COR-L47 (cell line): ENCODE data around the gene IGFL4.
A peak's percentile ranks its signal among the peaks of the same experiment; 100 is the strongest.

ENCODE experiments used
- DNase-seq: peaks from one replicate; lab custom pipeline; 2025; lab: John Stamatoyannopoulos, UW

Gene IGFL4

DNA sequence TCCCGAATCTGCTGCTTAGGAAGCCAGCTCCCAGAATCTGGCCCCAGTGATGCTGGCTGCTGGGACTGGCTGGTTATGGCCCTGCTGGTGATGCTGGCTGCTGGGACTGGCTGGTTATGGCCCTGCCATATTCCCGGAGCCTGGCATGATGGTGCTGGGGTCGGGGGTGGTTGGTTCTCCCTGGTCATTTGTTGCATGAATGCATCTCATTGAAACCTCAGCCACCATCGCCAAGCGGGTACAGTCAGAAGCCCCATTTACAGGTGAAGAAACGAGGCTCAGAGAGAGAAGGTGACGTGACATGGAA lies 20.0 kb downstream of the IGFL4 start:
- no peak for DNase-seq

DNA sequence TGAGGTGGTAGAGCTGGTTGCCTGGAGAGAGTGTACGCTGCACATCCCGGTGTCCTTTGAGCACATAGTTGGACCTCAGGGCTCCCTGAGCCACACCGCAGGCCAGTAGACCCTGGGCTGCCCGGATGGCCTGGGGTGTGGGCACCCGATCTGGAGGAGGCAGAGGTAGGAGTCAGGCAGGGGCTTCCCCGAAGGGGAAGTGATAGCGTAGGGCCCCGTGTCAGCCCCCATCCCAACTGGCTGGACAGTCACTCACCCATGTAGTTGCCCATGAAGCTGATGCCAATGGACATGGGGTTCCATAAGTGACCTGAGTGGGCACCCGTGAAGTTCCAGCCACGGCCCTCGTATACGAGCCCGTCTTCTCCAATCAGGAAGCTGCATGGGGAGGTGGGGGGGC lies 21.5 kb downstream of the IGFL4 start:
- DNase-seq: no peak

DNA sequence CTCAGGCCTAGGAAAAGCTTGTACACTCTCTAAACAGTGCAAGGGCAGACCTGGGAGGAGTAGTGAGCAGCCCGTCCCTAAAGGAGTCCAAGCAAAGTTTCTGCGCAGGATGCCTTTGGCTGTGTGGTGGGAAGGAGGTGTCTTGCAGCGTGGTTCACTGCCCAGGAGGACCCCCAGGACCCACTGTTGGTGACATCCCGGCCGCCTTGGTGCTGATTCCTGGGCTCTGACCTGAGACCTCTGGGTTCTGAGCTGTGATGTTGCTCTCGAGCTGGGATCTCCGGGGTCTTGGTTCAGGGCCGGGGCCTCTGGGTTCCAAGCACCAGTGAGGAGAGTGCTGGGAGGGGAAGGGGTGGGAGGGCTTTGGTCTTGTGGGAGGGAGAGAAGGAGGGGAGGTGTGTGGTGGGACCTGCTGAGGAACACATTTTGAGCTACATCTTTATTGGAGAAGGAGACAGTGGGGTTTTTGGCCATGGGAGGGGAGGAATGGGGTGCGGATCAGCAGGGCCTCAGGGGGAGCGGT lies 22.0 kb downstream of the IGFL4 start:
- no peak for DNase-seq

DNA sequence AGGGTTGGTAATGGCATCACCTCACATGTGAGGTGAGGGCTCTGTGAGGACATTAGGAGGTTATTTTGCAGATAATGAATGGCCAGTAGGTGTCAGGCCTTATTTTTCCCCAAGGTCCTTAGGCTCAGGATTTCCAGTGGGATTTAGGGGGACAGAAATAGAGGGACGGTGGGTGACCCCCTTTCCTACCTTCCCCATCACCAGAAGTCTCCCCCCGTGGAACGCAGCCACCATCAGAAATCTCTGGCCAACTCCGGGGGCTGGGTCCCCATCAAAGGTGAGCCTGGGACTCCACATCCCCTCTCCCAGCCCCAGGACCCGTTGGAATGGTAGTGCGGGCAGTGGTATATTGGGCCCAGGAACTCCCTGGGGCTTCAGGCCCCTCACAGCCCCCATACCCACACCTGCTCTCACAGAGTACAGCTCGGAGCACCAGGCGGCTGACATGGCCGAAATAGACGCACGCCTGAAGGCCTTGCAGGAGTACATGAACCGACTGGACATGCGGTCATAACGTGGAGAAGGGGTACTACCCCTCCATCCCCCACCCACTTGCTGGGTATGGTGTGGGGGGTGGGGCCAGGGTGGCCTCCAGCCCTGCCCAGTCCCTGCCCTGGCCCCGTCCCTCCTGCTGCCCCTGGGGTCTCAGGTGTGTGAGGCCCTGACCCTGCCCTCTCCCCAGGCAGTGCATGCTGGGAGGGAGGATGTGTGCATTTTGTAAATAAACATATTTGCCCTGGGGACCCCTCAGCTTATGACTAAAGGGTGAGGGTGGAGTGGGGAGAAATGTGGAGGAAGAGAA lies 22.7 kb downstream of the IGFL4 start:
- no peak for DNase-seq

DNA sequence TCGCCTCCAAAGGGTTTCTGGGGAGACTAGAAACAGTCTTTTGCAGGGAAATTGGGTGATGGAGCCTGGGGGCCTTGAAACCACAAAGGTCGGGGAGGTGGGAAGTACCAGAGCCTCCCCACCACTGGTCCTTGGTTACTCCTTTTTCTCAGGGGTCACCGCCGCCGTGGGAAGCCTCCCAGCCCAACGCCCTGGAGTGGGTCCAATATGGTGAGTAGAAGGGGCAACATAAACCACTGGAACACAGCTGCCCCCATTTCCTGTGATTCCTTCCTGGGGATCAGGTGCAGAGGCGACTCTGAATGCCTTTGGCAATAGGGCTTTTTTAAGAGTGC lies 23.7 kb downstream of the IGFL4 start:
- DNase-seq: no peak

DNA sequence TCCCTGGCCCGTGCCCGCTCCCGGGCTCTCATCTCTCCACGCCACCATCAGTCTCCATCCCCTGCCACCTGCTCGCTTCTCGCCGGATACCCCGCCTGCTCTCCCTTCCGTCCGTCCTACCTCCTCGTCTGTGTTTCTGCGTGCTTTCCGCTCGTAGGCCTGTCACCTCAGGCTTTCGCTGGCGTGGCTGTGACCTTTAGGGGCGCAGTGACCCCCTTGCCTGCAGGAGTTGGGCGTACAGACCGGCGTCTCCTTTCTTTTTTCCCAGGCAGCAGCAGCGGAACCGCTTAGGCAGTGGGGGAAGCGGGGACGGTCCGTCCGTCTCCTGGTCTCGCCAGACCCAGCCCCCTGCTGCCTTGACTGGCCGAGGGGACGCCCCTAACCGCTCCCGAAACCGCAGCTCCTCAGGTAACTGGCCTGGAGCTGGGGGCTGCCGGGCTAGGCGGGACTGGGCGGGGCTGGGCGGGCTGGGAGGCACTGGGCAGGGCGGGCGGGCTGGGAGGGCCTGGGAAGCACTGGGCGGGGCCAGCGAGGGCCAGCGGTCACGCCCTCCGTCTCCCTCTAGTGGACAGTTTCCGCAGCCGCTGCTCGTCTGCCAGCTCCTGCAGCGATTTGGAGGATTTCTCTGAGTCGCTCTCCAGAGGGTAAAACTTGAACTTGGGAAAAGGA lies 24.2 kb downstream of the IGFL4 start:
- peak; percentile 69 for DNase-seq

DNA sequence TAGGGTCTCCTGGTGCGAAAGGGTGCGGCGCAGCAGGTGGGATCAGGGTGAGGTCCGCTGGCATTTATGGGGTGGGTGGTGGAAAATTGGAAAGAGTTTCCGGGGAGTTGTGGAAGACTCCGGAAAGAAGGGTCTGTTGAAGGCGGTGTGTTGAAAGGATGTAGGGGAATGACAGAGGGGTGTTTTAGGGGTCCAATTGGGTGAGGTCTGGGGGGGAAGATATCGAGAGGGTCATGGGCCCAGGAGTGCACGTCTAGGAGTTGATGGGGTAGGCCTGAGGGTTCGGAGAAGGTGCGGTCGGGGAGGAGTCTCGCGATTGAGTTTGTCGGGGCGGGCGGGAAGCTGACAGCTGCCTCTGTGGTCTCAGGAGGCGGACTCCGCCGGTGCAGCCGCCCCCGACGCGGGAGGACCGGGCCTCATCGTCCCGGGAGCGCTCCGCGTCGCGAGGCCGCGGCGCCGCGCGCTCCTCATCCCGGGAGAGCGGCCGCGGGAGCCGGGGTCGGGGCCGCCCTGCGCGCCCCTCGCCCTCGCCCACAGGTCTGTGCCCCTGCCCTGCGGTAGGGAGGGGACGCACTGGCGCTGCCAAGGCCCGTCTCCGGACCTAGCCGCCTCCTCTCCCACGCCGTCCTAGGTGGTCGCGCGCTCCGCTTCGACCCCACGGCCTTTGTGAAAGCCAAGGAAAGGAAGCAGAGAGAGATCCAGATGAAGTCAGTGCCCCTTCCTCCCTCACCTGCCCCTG lies 24.9 kb downstream of the IGFL4 start:
- DNase-seq: peak; percentile 6

DNA sequence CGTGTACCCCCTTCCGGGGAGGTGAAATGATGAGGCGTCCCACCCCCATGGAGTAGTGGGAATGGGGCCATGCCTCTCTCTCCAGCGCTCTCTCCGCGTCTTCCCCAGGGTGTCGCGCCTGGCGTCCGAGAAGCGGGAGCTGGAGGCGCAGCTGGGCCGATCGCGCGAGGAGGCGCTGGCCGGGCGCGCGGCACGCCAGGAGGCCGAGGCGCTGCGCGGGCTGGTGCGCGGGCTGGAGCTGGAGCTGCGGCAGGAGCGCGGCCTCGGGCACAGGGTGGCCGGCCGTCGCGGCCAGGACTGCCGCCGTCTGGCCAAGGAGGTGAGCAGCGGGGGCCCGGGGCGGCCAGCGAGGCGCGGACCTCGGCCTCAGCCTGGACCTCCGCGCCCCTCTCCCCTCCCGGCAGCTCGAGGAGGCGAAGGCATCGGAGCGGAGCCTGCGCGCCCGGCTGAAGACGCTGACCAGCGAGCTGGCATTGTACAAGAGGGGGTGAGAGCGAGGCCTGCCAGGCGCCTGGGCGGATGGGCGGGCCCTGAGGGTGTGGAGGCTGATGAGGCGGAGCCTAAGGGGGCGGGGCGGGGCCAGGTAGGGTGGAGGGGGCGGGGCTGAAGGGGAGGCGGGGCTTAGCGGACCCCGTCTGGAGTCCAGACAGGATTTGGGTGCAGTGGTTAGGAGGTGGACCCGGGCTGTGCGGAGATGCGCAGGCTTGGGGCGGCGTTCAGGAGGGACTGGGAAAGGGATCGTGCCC lies 25.7 kb downstream of the IGFL4 start:
- DNase-seq: peak; percentile 87

DNA sequence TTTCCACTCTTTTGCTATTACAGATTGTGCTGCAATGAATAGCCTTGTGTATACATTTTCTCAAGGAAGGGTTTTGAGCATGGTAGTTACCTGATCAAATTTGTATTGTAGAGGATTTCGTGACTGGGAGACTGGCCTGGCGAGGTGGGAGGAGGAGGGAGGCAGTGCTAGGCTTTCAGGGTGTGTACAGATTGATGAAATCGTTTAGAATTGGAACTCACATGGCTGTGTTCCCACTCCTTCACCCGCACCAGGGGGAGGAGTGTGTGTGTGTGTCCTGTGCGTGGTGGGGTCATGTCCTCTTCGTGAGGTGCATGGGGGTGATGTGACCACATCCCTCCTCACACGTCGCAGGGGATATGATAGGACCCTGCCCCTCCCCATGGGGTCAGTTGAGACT lies 26.3 kb downstream of the IGFL4 start:
- DNase-seq: no peak

DNA sequence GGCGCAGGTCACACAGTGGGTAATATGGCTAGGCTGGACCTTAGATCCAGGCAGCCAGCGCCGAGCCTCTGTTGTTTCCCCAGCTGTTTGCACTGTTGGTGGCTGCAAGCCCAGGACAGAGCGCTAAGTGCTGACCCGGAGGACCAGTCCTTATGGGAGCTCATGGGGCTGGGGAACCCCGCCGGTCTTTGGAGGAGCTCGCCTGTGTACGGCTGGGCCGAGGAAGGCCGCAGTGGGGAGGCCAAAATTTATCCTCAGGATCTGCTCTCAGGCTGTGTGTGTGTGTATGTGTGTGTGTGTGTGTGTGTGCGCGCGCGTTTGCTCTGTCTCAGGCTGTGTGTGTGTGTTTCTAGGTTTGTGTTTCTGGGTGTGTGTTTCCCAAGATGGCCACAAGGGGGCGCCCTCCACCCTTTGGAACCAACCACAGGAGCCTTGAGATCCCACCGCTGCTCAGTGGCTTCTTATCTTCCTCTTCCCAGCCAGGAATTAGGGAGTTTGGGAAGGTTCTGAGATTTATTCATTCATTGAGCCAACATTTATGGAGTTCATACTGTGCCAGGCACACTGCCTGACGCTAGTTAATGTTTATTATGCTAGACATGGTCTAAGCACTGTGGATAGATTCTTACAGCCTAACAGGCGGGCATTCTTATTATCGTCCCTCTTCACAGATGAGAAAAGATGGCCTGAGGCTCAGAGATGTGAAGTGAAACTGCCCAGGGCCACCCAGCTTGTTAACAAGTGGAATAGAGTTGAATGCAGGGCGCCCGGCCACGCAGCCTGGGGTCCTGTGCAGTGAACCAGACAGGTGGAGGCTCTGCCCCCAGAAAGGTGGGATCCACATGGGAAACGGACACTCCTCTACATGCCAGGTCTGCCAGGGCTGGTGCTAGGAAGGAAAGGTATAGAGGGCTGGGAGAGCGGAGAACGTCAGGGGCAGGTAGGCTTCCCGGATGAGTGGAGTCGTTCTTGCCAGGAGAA lies 31.0 kb downstream of the IGFL4 start:
- peak; percentile 12 for DNase-seq

DNA sequence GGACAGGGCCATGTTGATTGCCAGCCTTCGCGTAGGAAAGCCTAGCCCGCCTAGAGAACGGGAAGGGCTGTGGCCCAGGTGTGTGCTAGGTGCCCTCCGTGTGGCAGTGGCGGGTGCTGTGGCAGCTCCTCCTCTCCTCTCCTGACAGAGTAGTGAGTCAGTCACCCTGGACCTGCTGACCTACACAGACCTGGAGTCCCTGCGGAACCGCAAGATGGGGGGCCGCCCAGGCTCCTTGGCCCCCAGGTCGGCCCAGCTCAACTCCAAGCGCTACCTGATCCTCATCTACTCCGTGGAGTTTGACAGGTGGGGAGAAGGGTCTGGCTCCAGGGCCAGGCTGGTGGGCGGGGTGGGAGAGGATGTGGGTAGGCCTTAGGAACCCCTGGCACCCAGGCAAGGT lies 34.4 kb downstream of the IGFL4 start:
- DNase-seq: no peak

DNA sequence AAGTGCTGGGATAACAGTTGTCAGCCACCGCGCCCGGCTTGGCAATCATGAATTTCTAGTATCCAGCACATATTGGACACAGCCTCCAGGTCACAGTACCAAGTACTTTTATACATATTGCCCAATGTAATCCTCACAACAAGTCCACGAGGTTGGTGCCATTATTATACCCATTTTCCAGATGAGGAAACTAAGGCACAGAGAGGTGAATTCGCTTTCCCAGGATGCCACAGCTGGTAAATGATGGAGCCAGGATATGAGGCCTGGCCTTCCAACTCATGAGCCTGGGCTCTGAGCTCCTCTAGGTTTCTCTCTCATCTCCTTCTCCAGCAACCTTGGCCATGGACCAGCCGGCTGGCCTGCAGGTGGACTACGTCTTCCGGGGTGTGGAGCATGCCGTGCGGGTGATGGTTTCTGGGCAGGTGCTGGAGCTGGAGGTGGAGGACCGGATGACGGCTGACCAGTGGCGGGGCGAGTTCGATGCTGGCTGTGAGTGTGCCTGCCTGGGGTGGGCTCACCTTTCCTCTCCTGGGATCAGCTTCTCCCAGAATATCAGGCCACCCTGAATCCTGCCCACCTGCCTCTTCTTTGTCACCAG lies 38.0 kb downstream of the IGFL4 start:
- no peak for DNase-seq

DNA sequence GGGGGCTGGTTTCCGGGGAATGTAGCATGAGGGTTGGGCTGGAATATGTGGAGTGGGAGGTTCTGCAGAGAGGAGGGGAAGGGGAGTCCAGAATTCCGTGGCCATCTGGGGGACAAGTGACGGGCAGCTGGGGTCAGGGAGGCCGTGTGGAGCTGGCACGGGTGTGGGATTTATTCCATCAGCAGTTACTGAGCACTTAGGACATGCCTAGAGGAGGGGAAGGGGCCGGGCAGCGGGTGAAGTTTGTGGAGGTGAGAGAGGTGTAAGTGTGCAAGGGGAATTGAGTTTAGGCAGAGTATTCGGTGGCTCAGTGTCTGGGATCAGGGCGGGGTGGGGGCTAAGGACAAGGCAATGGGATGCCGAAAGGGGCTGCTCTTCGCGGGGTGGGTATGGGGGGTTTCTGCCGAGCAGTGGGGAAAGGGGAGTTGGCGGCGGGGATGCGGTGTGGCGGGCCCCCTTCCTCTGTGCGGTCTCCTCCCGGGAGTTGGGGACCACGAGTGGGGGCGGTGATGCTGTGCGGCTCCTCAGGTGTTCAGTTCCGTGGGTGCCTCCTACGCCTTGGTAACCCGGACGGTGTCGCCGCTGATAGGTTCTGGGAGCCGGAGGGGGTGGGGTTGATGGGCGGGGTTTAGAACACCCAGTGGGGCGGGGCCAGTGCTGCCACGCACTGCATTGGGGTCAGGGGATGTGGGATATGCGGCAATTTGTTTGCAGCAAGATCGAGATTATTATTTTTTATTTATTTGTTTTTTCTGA lies 40.1 kb downstream of the IGFL4 start:
- peak; percentile 65 for DNase-seq

DNA sequence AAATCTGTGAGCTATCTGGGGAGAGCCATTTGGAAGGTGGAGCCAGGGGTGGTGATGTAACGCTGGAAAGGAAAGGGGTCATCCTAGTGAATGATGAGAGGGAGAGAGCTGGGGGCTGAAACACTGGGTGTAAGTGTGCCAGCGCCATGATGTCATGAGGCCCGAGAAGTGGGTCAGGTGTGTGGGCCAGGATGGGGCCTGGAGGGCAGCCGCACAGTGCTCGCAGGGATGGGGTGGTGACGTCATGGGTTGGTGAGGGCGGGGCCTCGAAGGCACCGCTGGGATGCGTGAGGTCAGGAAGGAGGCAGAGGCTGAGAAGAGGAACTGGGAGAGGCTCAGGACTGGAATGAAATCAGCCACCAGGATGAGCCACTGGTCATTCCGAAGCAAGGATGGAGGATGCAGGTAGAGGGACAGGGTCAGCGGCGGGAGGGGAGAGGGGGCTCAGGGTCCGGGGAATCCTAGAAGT lies 41.1 kb downstream of the IGFL4 start:
- no peak for DNase-seq

DNA sequence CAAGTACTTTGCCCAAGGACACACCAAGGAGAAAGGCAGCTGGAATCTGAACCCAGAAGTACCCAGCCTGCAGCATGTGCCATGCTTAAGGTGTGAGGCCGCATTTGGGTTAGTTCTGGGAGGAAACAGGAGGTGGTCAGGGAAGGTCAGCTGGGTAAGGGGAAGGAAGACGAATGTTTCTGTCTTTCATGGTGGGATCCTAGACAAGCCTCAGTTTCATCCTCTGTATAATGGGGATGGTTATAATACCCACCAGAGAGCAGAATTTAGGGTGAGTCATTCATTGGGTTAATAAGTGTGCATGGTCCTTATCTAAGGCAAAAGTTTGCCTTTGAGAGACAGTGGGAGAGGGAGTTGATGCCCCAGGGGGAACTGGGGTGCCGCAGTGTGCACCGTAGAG lies 42.0 kb downstream of the IGFL4 start:
- DNase-seq: no peak

DNA sequence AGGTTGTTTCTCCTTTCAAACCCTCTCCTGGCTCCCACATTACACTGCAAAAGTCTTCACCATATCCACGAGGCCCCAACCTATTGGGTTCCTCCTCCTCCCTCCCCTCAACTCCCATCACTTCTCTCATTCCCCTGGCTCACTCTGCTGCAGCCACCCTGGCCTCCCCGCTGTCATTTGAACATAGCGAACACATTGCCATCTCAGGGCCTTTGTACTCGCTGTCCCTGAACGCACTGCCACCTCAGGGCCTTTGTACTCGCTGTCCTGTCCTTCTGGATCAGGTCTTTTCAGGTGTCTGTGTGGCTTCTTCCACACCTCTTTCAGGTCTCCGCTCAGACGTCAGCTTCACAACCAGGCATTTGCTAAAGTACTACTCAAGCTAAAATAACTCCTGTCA lies 43.9 kb downstream of the IGFL4 start:
- DNase-seq: no peak

DNA sequence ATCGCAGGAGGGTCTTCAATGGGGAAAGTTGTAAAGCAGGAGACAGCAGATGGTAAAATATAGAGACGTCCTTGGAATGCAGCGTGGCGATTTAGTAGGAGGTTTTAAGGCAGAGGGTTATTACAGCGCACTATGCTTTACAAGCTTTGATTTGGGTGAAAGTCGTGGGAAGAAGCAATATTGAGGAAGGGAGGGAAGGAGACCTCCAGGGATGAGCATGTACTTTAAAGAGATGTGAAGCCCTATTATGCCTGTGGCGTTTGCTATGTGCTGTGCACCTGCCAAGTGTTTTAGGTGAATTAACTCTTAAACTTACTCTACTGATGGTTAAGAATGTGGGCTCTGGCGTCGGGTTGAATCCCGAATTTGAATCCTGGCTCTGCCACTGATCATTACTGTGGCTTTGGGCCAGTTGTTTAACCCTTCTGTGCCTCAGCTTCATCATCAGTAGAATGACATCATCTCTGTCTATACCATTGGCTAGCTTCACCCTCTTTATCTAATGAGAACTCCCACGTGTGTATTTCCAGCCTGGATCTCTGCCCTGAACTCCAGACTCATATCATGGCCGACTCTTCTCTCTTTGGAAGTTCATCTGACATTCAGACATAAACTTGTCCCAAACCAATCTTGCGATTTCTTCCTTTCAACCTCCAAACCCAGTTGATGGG lies 45.0 kb downstream of the IGFL4 start:
- no peak for DNase-seq

DNA sequence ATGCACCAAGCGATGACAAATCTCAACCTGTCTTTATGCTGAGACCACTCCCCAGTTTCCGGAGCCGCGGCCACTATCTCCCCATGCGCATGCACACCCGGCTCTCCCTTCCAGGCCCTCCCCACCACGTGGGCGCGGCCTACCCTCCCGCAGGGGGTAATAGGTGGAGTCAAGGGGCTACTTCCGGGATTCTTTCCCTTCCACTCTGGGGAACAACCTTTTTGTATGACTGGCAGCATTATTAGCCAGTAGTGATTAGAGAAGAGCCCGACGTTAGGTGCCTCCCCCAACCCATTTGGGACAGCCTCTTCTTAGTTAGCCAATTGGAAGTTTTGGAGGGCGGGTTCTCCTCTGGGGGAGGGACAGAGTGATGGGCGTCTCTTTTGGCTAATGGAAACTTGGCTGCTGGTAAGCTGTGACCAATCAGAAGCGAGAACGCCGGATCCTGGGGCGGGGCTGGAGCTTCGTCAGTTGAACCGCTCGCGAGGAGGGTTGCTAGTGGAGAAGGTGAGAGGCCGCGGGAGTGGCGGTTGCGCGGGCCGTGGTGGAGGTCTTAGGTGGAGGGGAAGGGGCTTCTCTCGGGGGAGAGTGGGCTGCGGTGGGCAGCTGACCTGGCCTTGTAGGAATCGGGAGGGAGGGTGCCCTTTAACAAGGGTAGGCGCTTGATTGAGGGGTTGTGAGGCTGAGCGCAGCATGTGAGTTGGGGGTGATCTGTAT lies 45.6 kb downstream of the IGFL4 start, which contains the start of gene CCDC61:
Gene CCDC61 (plus strand): TSS at position 470 of the 717 bp plus-strand sequence. CDS start 7,552 bp downstream, outside the sequence.
- DNase-seq: peak; percentile 99
